HK-2 (cell line): ENCODE measurements around the gene PPP1R15B.
A peak's percentile ranks its signal among the peaks of the same experiment; 100 is the strongest.

Experiments
- DNase-seq: peaks from one replicate; pipeline ENCODE4 v3.0.0-alpha.2; 2018; ENCODE audit not compliant: unreplicated experiment

PPP1R15B gene

DNA sequence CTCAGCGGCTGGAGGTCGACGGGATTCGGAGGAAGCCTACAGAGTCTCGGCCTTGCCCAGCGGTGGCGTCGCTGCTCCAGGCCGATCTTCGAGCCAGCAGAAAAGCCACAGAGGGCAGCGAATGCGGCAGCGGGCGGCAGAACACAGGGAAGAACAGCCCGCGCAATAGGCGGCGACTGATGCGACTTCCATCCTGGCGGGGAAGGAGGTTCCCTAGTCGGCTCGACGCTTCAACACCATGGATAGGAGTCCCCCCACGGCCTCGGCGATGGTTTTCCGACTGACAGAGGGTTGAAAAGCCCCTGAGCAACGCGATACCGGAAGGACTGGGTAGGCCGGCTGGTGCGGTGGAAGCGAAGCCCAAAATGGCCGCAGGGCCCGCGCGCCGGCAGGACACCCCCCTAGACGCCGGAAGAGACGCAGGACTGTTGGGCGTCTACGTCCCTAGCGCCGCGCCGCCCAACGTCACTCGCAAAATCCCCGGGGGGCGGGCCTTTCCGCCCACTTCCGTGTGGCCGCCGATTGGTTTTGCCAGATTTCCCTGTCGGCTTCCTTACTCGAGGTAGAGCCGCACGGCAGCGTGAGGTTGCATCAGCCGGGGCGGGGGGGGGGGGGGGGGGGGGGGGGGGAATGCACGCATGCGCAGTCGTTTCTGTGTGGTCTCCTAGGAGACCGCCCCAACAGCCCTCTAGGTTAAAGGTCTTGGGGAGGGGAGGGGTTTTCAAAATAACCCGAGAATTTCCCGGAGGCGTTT is at the start of gene PPP1R15B:
TSS of gene PPP1R15B (minus strand) at position 367 of the 754 bp plus-strand sequence. CDS start 406 bp downstream, outside the sequence.
- peak; percentile 100 for DNase-seq

GRCh38 chr1:204460346-204460745 is 48.7 kb upstream of the PPP1R15B start:
- no peak for DNase-seq

DNA sequence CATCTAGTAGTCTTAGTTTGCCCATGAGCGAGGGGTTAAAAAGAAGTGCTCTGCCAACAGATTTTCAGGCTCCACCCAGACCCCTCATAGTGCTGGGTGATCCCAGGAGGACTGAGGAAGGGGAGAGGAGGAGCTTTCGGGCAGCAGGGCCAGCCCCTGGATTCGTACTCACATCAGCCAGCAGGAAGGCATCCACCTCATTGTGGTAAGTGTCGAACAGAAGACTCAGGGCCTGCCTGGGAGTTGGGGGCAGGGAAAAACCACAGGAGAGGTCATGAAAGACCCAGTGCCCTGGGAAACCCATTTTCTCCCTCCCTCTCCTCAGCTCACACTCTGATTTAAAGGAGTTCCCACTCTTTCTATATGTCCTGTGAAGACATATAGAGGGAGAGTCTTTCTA is 48.1 kb upstream of the PPP1R15B start:
- no peak for DNase-seq

DNA sequence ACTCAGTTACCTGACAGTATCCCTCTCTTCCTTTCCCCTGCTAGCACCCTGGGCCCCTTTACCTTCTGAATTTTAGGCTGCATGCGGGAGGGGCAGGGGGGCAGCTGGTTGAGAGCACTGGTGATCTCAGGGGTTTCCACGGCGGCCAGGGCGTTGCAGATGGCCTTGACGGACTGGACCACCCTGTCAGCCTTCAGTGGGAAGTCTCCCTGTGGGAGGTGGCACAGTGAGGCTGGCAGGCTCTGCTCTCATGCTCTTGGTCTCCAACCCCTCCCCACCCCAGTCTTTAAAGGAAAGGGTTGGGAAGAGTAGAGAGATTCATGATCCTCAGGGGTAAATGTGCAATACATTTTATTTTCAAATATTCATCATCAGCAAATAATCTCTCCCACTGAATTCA is 46.0 kb upstream of the PPP1R15B start:
- no peak for DNase-seq

GRCh38 chr1:204456826-204457442 is 45.3 kb upstream of the PPP1R15B start:
- no peak for DNase-seq

GRCh38 chr1:204455831-204456145 is 44.2 kb upstream of the PPP1R15B start:
- DNase-seq = no peak

DNA sequence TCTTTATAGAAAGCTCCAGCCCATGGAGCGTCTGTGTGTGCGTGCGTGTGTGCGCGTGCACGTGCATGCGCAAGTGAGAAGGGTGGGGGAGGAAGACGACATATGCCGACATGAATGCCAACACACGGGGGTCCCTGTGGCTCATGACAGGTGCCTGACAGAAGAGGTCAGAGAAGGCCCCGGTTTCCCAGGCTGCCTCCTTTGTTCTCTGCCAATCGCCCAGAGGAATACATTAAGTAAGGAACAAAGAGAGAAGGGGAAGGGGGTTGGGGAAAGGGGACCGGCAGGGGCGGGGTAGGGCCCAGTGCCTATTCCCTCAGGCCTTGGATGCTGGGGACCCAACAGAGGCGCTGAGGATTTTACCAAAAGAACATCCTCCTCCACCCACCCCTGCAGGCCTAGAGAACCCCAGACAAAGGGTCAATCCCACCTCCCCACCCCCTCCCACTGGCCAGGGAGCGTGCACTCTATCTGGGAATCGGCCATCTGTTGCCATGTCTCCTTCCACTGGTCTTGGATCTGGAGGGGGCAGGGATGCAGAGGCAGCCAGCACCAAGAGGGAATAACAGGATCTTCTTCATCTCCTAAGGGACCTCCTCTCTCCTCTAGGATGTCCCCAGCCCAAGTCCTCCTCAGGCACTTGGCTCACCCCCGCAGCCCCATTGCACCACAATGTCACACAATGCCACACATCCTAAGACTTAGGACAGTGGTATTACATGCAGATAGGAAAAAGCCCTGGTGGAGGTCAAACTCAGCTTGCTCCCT is 43.6 kb upstream of the PPP1R15B start:
- no peak for DNase-seq

DNA sequence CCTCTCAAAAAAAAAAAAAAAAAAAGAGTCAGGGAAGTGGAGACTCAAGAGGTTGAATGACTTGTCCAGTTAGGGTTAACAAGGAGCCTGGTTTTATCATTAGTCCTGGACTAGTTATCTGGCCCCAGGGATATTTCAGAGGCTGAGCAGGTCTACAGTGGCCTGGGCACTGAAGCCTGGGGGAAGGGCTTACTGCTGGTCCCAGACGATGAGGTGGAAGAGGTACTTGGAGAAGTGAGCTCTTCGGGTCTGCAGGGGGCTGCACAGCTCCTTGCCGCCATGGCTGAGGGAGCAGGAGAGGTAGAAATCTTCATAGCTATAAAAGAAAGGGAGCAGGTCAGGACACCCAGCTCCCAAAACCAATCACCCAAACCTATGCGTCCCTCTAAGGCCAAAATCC is 42.9 kb upstream of the PPP1R15B start:
- DNase-seq = no peak

DNA sequence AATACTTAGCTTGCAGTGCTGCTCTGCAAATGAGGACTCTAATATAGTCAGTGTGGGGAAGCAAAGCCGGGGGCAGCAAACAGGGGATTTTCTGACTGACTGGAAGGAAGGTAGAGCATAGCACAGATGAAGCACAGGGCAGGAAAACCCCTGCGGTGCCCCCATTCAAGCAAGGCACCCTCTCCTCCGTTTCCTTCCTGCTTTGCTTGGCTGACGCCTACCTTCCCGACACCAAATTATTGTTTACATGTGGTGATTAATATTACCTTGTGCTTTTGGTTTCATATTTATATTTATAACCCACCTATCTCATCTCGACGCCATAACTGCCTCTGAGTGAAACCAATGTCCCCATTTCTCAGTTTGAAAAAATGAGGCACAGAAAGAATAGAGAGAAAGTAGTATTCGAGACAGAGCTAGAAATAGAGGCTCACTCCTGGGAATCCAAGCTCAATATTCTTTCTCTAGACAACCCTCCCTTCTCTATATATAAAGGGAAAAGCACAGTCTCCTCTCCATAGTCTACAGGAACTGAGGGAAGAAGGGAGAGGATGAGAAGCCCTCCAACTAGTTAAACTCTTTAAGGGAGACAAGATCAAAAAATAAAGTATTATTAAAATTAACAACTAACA is 41.6 kb upstream of the PPP1R15B start:
- no peak for DNase-seq

- no peak for DNase-seq
Observed at GRCh38 chr1:204451352-204452124, 39.9 kb upstream of the PPP1R15B start.

- DNase-seq = no peak
Observed at GRCh38 chr1:204450461-204451257, 39.0 kb upstream of the PPP1R15B start.

DNA sequence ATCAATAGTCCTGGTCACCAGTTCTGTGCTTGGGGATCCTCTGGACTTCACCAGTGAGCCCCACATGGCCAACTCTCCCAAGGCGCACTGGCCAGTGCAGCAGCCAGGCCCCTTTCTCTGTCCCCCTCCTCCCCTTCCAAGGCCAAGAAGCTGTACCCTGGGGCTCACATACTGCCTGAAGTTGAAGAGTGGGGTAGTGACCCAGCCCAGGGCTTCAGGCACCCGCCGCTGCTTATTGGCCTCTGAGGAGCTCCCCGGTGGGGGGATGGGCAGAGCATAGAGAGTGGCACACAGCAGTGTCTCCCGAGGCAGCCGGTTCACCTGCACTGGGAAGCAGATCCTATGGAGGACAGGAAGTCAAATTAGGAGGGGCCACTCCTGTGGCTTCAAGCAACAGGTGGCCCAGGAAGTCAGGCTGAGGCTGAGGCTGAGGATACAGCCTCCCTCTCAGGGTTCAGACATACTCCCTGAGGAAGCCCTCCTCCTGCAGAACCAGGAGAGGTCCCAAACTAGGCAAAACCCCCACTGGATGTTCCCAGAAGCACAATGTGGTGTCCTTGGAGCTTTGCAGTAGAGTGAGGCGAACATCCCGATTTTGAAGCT is 38.2 kb upstream of the PPP1R15B start:
- no peak for DNase-seq

DNA sequence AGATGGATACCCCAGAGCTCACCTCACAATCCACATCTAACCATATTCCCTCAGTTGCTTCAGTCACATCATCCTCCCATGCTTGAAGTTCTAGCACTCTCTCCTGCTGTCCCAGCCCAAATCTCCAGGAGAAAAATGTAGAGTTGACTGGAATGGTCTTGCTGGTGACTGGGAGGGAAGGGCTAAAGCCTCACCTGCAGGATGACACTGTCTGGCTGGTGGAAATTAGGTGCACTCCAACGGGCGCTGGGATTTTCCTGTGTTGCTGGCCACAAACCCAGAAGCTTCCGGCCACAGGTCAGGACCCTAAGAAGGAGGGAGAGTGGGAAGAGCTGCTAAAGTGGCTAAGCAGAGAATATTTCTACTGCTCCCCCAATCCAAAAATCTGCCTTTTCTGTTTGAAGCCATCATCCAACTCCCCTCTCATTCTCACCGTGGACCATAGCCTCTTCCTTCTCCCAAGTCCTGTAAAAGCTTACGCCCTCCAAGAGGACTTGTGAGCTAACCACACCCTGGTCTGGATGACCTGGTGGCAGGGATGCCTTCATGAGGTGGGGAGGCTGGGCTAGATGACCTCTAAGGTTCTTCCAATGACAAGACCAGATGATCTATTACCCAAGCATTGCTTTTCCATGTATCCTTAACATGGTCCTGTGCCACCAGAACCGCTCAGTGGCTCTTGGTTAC is 37.5 kb upstream of the PPP1R15B start:
- no peak for DNase-seq

- no peak for DNase-seq
Observed at GRCh38 chr1:204448344-204448964, 36.8 kb upstream of the PPP1R15B start.

- DNase-seq = no peak
Observed at GRCh38 chr1:204447736-204448135, 36.1 kb upstream of the PPP1R15B start.

DNA sequence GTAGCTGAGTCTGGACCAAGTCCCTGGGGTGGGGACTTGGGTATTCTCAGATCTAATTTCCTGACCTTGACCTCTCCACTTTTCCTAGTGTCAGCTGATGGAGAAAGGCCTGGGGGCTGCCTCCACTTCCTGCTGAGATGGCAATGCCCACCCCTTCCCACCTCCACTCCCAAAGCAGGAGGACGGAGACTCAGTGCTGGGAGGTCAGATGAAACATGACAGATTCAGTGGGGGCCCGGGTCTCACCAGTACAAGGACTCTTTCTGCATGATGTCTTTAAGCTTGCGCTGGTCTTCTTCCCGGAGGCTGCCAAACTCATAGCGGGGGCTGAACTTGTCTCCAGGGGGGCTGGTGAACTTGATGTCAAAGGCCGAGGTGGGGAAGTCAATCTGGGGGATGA is 35.6 kb upstream of the PPP1R15B start:
- DNase-seq = no peak

GRCh38 chr1:204446413-204447111 is 34.9 kb upstream of the PPP1R15B start:
- peak; percentile 68 for DNase-seq

DNA sequence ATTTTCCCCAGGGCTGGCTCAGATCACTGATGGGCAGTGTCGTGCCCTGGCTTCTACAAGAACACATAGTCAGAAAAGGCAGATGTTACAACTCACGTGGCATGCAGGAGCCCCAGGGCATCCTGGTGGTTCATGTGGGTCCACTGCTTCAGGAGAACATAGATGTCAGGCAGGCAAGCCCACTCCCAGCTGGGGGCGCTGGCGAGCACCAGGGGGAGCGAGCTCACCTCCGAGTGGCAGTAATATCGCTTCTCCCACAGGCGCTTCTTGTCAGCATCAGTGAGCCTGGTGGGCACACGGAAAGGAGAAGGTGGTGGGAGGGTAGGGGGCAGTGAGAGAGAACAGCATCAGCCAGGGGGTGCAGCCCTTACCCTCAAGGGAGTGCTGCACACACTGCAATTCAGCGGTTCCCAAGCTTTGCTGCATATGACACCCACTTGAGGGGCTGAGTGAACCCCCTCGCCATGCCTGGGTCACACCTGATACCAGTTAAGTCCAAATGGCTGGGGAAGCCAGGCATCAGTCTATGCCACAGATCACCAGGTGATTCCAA is 34.3 kb upstream of the PPP1R15B start:
- peak; percentile 45 for DNase-seq
